HT1080 (cell line): ENCODE results near the gene DFFB. TPM values are rescaled to one million over a fixed set of nuclear protein-coding genes. Genes with fewer than 3 reads are reported as not detected.
"Not testable (repeated sequence)": the region's sequence is repeated elsewhere in the genome, so short reads cannot be mapped to it uniquely, and the experiment has no call there.

Experiments
- DNase-seq: peaks from one replicate; pipeline ENCODE4 v3.0.0-alpha.2; 2015; ENCODE audit warnings: low read depth
- total RNA-seq: library from RNA; depleted of rRNA; stranded (reverse); fragments of >200 nt; shearing (Covaris generic); gene quantifications from 2 replicates; pipeline ENCODE4 v1.2.3, GENCODE V29; 2014

DFFB gene
- total RNA-seq, 1 experiment from 2014 or later = 8.9 TPM

- no peak for DNase-seq
These were observed 50.4 kb downstream of the DFFB start for GRCh38 chr1:3907621-3908165.

- DNase-seq = no peak
These were observed 51.7 kb downstream of the DFFB start for GRCh38 chr1:3908886-3909517.

- DNase-seq = no peak
These were observed 52.3 kb downstream of the DFFB start for GRCh38 chr1:3909615-3910014.

GRCh38 chr1:3910049-3910731 is 52.9 kb downstream of the DFFB start:
- no peak for DNase-seq

- DNase-seq = peak; percentile 61
These were observed 53.9 kb downstream of the DFFB start for GRCh38 chr1:3910857-3911845.

- no peak for DNase-seq
These were observed 54.9 kb downstream of the DFFB start for GRCh38 chr1:3911981-3912808.

- no peak for DNase-seq
These were observed 55.8 kb downstream of the DFFB start for GRCh38 chr1:3912809-3913685.

GRCh38 chr1:3914331-3914851 is 57.1 kb downstream of the DFFB start:
- no peak for DNase-seq

- no peak for DNase-seq
These were observed 57.6 kb downstream of the DFFB start for GRCh38 chr1:3914911-3915310.

- DNase-seq = no peak
These were observed 58.4 kb downstream of the DFFB start for GRCh38 chr1:3915551-3916121.

- DNase-seq = no peak
These were observed 60.5 kb downstream of the DFFB start for GRCh38 chr1:3917761-3918160.

GRCh38 chr1:3918359-3918758 is 61.1 kb downstream of the DFFB start:
- DNase-seq = not testable (repeated sequence)

- no peak for DNase-seq
These were observed 61.8 kb downstream of the DFFB start for GRCh38 chr1:3918966-3919611.

- no peak for DNase-seq
These were observed 62.4 kb downstream of the DFFB start for GRCh38 chr1:3919706-3920105.

GRCh38 chr1:3921765-3922164 is 64.5 kb downstream of the DFFB start:
- DNase-seq = no peak

- DNase-seq = no peak
These were observed 65.0 kb downstream of the DFFB start for GRCh38 chr1:3922201-3922725.

- DNase-seq = no peak
These were observed 65.6 kb downstream of the DFFB start for GRCh38 chr1:3922851-3923250.
